Measurements from ENCODE around the gene UBA6.

The UBA6 gene

DNA sequence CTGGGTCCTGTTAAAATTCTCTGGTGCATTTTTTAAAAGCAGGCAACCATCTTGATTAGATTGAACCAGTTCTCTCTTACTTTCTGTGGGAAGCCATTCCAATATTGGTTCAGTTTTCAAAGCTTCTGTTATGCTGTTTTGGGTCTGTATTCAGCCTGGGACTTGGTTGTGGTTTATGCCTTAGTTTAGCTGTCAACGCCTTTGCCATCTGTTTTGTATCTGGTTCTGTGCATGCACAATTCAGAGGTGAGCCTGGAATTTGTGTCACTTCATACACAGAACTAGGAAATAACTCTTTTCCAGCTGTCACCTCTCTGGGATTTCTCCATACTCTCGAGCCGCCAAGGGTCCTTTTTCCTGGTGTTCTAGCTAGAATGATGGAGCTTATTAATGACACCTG lies 96.2 kb downstream of the UBA6 start:
- no peak overlapping the region for H3K4me3 ChIP-seq (ENCODE audit: low read depth, low read length)
- TF ChIP-seq, protein P1, sequence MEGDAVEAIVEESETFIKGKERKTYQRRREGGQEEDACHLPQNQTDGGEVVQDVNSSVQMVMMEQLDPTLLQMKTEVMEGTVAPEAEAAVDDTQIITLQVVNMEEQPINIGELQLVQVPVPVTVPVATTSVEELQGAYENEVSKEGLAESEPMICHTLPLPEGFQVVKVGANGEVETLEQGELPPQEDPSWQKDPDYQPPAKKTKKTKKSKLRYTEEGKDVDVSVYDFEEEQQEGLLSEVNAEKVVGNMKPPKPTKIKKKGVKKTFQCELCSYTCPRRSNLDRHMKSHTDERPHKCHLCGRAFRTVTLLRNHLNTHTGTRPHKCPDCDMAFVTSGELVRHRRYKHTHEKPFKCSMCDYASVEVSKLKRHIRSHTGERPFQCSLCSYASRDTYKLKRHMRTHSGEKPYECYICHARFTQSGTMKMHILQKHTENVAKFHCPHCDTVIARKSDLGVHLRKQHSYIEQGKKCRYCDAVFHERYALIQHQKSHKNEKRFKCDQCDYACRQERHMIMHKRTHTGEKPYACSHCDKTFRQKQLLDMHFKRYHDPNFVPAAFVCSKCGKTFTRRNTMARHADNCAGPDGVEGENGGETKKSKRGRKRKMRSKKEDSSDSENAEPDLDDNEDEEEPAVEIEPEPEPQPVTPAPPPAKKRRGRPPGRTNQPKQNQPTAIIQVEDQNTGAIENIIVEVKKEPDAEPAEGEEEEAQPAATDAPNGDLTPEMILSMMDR (IDR thresholded peaks at IDR 0.05; ENCODE audit: low read depth, low read length) = no peak

DNA sequence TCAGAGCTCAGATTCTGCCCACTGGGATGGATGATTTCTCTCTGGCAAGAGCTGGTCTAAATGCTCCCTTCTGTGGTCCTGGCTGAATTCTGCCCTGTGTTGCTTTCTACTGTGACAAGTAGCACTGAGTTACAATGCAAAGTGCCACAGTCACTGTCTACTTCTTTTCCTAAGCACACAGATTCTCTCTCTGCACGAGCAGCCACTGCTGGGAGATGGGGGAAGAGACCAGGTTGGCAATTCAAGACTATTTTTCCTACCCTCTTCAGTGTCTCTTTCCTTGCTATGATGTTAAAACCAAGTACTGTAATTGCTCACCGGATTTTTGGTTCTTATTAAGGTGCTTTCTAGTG lies 97.0 kb downstream of the UBA6 start:
- H3K4me3 ChIP-seq (ENCODE audit: low read depth, low read length) = no peak overlapping the region
- TF ChIP-seq, protein P1 (IDR thresholded peaks at IDR 0.05; ENCODE audit: low read depth, low read length) = no peak

DNA sequence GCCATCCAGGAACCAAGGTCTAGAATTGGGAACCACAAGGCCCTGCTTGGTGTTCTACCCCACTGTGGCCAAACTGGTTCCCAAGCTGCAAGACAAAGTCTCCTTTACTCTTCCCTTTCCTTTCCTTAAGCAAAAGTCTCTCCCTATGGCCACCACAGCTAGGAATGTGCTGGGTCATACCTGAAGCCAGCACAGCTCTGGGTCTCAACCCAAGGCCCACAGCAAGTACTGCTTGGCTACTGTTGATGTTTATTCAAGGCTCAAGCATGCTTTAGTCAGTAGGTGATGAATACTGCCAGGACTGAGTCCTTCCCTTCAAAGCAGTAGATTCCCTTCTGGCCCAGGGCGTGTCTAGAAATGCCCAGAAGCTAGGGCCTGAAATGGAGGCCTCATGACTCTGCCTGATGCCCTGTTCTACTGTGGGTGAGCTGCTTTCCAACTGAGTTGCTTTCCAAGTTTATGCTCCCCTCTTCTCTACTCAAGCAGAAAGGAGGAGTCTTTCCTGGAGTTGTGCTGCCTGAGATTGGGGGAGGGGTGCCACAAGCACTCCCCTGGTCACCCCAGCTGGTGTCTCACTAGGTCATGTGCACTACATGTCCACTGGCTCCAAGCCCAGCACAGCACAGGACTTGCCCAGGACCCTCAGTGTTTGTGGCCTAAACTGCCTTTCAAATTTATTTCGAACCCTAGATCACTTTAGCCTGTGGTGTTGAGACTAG lies 97.5 kb downstream of the UBA6 start:
- TF ChIP-seq, protein P1 (IDR thresholded peaks at IDR 0.05; ENCODE audit: low read depth, low read length) = no peak
- H3K4me3 ChIP-seq (ENCODE audit: low read depth, low read length) = no peak overlapping the region

GRCh38 chr4:67593741-67594175 lies 107.2 kb downstream of the UBA6 start:
- H3K4me3 ChIP-seq (ENCODE audit: low read depth, low read length) = no peak overlapping the region
- TF ChIP-seq, protein P1 (IDR thresholded peaks at IDR 0.05; ENCODE audit: low read depth, low read length) = no peak

GRCh38 chr4:67587156-67587555 lies 113.8 kb downstream of the UBA6 start:
- H3K4me3 ChIP-seq (ENCODE audit: low read depth, low read length) = no peak overlapping the region
- TF ChIP-seq, protein P1 (IDR thresholded peaks at IDR 0.05; ENCODE audit: low read depth, low read length) = no peak

- TF ChIP-seq, protein P1 (IDR thresholded peaks at IDR 0.05; ENCODE audit: low read depth, low read length) = no peak
- no peak overlapping the region for H3K4me3 ChIP-seq (ENCODE audit: low read depth, low read length)
Measured at GRCh38 chr4:67584496-67584895, 116.5 kb downstream of the UBA6 start.

DNA sequence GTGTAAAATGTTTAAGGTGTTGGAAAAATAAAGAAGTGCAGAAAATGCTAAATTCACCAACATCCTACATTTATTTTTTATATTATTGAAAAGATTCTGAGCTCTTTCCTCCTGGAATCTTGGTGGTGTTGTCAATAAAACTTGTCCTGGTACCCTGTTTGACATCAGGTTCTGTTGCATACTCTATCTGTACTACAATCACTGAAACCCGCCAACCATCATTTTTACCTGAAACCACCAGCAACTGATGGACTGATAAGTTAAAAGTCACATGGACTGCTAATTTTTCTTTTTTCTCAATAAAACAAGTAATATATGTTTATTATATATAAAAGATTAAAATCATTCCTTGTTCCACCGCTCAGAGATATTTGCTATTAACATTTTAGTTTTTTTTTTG lies 119.0 kb downstream of the UBA6 start:
- TF ChIP-seq, protein P1 (IDR thresholded peaks at IDR 0.05; ENCODE audit: low read depth, low read length) = no peak
- no peak overlapping the region for H3K4me3 ChIP-seq (ENCODE audit: low read depth, low read length)
